Neural cell (in vitro differentiated cells): ENCODE results near the gene TESK1. TPM values are rescaled to one million over a fixed set of nuclear protein-coding genes. Genes with fewer than 3 reads are reported as not detected.

Experiments
- H2AFZ ChIP-seq: fragments of 200-600, 300-800 bp; sonication (generic), shearing (Covaris generic); 2 replicates; pipeline ENCODE4 v1.6.0; 2014; ENCODE audit warnings: low read depth, mild to moderate bottlenecking, antibody characterized with exemption, low read length, moderate library complexity
- H3F3A ChIP-seq: fragments of 200-600 bp; shearing (Covaris generic); 2 replicates; pipeline ENCODE4 v1.6.1; 2016; ENCODE audit warnings: mild to moderate bottlenecking, moderate library complexity, mixed read lengths, antibody characterized with exemption, low read length; ENCODE audit not compliant: insufficient read depth, poor library complexity, severe bottlenecking
- H3K27ac ChIP-seq: fragments of 200-600, 300-800 bp; sonication (generic), shearing (Covaris generic); 2 replicates; pipeline ENCODE4 v1.5.1; 2014; ENCODE audit warnings: mild to moderate bottlenecking, low read length, moderate library complexity
- H3K27me3 ChIP-seq: fragments of 300-800, 200-600 bp; sonication (generic), shearing (Covaris generic); 2 replicates; pipeline ENCODE4 v1.6.0; 2014; ENCODE audit warnings: mild to moderate bottlenecking, low read depth, low read length, moderate library complexity; ENCODE audit not compliant: insufficient read depth
- H3K36me3 ChIP-seq: fragments of 300-800, 200-600 bp; sonication (generic), shearing (Covaris generic); 2 replicates; pipeline ENCODE4 v1.5.1; 2014; ENCODE audit warnings: mild to moderate bottlenecking, antibody characterized with exemption, low read length, moderate library complexity; ENCODE audit not compliant: insufficient read depth
- H3K4me2 ChIP-seq: fragments of 300-800, 200-600 bp; sonication (generic), shearing (Covaris generic); 2 replicates; pipeline ENCODE4 v1.6.0; 2014; ENCODE audit warnings: mild to moderate bottlenecking, low read length
- H3K4me3 ChIP-seq: fragments of 300-800, 200-600 bp; sonication (generic), shearing (Covaris generic); 2 replicates; pipeline ENCODE4 v1.5.1; 2014; ENCODE audit warnings: mild to moderate bottlenecking, low read length, moderate library complexity
- H3K79me2 ChIP-seq: fragments of 200-600 bp; shearing (Covaris generic); replicated peaks from 2 replicates; pipeline ENCODE4 v1.6.0; 2014; ENCODE audit warnings: mild to moderate bottlenecking, low read length, moderate library complexity; ENCODE audit not compliant: insufficient read depth
- H3K9ac ChIP-seq: fragments of 300-800, 200-600 bp; sonication (generic), shearing (Covaris generic); 2 replicates; pipeline ENCODE4 v1.6.1; 2016; ENCODE audit warnings: mild to moderate bottlenecking, low read length, mixed read lengths
- H3K9me2 ChIP-seq: fragments of 200-600 bp; shearing (Covaris generic); 2 replicates; pipeline ENCODE4 v1.6.1; 2016; ENCODE audit warnings: mild to moderate bottlenecking, low read length, mixed read lengths; ENCODE audit not compliant: insufficient read depth
- H3K9me3 ChIP-seq: fragments of 200-600, 300-800 bp; sonication (generic), shearing (Covaris generic); 2 replicates; pipeline ENCODE4 v1.6.1; 2016; ENCODE audit warnings: mild to moderate bottlenecking, mixed run types, low read length, moderate library complexity, mixed read lengths
- H4K20me1 ChIP-seq: fragments of 200-600 bp; shearing (Covaris generic); 2 replicates; pipeline ENCODE4 v1.6.1; 2016; ENCODE audit warnings: mild to moderate bottlenecking, mixed run types; ENCODE audit not compliant: insufficient read depth
- EP300 ChIP-seq: fragments of 450-650 bp; conservative IDR thresholded peaks from 2 replicates; pipeline ENCODE4 v1.6.1; 2014; ENCODE audit warnings: antibody characterized with exemption, mild to moderate bottlenecking, moderate library complexity; ENCODE audit not compliant: poor library complexity, severe bottlenecking
- EZH2 ChIP-seq: fragments of 200-600, 300-800 bp; shearing (Covaris generic), sonication (generic); IDR thresholded peaks from 2 replicates; pipeline ENCODE4 v1.6.1; 2014; ENCODE audit warnings: antibody characterized with exemption, low read length, borderline replicate concordance, mild to moderate bottlenecking; ENCODE audit not compliant: insufficient read depth, poor library complexity, severe bottlenecking
- MXI1 ChIP-seq: fragments of 450-650 bp; conservative IDR thresholded peaks from 2 replicates; pipeline ENCODE4 v1.6.1; 2014; ENCODE audit warnings: antibody characterized with exemption, mild to moderate bottlenecking; ENCODE audit not compliant: poor library complexity, severe bottlenecking
- POLR2AphosphoS5 ChIP-seq: IDR thresholded peaks from 2 replicates; pipeline ENCODE4 v1.6.1; 2012
- RAD21 ChIP-seq: fragments of 450-650 bp; conservative IDR thresholded peaks from 2 replicates; pipeline ENCODE4 v1.6.1; 2014; ENCODE audit warnings: antibody characterized with exemption, mild to moderate bottlenecking, moderate library complexity
- REST ChIP-seq: IDR thresholded peaks from 2 replicates; pipeline ENCODE4 v1.6.1; 2012; ENCODE audit warnings: borderline replicate concordance
- SMC3 ChIP-seq: fragments of 450-650 bp; conservative IDR thresholded peaks from 2 replicates; pipeline ENCODE4 v1.6.1; 2014; ENCODE audit warnings: antibody characterized with exemption, mild to moderate bottlenecking, moderate library complexity; ENCODE audit not compliant: poor library complexity
- TAF1 ChIP-seq: IDR thresholded peaks from 2 replicates; pipeline ENCODE4 v1.6.1; 2012; ENCODE audit warnings: low read depth
- polyA plus RNA-seq: library from polyadenylated mRNA; depleted of rRNA; stranded (reverse); fragments of >200 nt; gene quantifications from 2 replicates; pipeline ENCODE4 v1.2.3, GENCODE V29; 2014
- TF ChIP-seq, protein P1 (sequence below): fragments of 450-650 bp; IDR thresholded peaks from 2 replicates; pipeline ENCODE4 v1.5.1; 2014; ENCODE audit warnings: antibody characterized with exemption, mild to moderate bottlenecking, moderate library complexity; ENCODE audit not compliant: poor library complexity, severe bottlenecking

The TESK1 gene
- polyA plus RNA-seq, 1 donor from 2014 or later: 37.9 TPM

- H2AFZ ChIP-seq: no peak overlapping the region
- H3K36me3 ChIP-seq: no peaks in the 10 kb centered on the region
- no peak overlapping the region for H3K27ac ChIP-seq
- H3K4me3 ChIP-seq: no peak overlapping the region
- TF ChIP-seq TAF1 (no peak), MXI1 (no peak), SMC3 (no peak), EP300 (no peak), EZH2 (no peak), POLR2AphosphoS5 (no peak), REST (no peak), RAD21 (no peak)
- TF ChIP-seq, protein P1, sequence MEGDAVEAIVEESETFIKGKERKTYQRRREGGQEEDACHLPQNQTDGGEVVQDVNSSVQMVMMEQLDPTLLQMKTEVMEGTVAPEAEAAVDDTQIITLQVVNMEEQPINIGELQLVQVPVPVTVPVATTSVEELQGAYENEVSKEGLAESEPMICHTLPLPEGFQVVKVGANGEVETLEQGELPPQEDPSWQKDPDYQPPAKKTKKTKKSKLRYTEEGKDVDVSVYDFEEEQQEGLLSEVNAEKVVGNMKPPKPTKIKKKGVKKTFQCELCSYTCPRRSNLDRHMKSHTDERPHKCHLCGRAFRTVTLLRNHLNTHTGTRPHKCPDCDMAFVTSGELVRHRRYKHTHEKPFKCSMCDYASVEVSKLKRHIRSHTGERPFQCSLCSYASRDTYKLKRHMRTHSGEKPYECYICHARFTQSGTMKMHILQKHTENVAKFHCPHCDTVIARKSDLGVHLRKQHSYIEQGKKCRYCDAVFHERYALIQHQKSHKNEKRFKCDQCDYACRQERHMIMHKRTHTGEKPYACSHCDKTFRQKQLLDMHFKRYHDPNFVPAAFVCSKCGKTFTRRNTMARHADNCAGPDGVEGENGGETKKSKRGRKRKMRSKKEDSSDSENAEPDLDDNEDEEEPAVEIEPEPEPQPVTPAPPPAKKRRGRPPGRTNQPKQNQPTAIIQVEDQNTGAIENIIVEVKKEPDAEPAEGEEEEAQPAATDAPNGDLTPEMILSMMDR: no peak
- no peaks in the 10 kb centered on the region for H3K9me3 ChIP-seq
- peaks cover 15% of the 10 kb centered on the region for H4K20me1 ChIP-seq
- no peaks in the 10 kb centered on the region for H3K27me3 ChIP-seq
- no peak overlapping the region for H3K9ac ChIP-seq
- H3K79me2 ChIP-seq: no peaks in the 10 kb centered on the region
- no peak overlapping the region for H3K4me2 ChIP-seq
- no peaks in the 10 kb centered on the region for H3K9me2 ChIP-seq
- H3F3A ChIP-seq: no peaks in the 10 kb centered on the region
Observed at GRCh38 chr9:35558185-35558584, 46.9 kb upstream of the TESK1 start.

DNA sequence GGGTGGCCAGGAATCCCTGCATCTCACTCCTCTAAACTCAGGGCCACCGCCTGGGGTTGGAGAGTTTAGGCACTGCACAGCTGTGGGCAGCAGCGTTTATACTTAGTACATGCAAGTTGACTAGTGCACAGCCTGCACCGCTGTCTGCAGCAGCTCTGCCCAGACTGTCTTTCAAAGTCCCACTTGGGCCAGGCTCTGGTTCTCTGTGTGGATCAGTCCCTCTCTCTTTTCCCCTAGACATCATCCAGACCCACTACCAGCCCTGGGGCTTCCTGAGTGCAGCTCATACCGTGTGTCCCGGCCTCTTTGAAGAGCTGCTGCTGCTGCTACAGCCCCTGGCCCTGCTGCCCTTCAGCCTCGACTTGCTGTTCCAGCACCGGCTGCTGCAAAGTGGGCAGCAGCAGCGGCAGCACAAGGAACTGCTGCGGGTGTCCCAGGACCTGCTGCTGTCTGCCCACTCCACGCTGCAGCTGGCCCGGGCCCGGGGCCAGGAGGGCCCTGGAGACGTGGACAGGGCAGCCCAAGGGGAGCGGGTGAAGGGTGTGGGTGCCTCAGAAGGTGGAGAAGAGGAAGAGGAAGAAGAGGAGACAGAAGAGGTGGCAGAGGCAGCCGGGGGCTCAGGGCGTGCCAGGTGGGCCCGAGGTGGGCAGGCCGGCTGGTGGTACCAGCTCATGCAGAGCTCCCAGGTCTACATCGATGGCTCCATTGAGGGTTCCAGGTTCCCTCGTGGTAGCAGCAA is 45.1 kb upstream of the TESK1 start:
- Histone ChIP-seq H2AFZ (no peak overlapping the region), H3K27me3 (no peaks in the 10 kb centered on the region), H3K9me3 (no peaks in the 10 kb centered on the region), H3F3A (no peaks in the 10 kb centered on the region), H3K79me2 (no peaks in the 10 kb centered on the region), H3K9me2 (no peaks in the 10 kb centered on the region), H3K4me2 (no peak overlapping the region), H3K36me3 (no peaks in the 10 kb centered on the region), H3K9ac (no peak overlapping the region), H4K20me1 (no peaks in the 10 kb centered on the region), H3K4me3 (no peak overlapping the region), H3K27ac (no peak overlapping the region)
- TF ChIP-seq POLR2AphosphoS5 (no peak), REST (no peak), RAD21 (no peak), MXI1 (no peak), SMC3 (no peak), TAF1 (no peak), EZH2 (no peak), EP300 (no peak)
- TF ChIP-seq, protein P1: no peak
